A172 (cell line): ENCODE data around the gene KMT5B. TPM values are rescaled to one million over a fixed set of nuclear protein-coding genes. Genes with fewer than 3 reads are reported as not detected.

Experiments
- DNase-seq: peaks from one replicate; pipeline ENCODE4 v3.0.0-alpha.2; 2015; ENCODE audit warnings: low spot score
- total RNA-seq: library from RNA; depleted of rRNA; stranded (reverse); fragments of >200 nt; shearing (Covaris generic); gene quantifications from 2 replicates; pipeline ENCODE4 v1.2.3, GENCODE V29; 2014

Gene KMT5B
- total RNA-seq, 1 experiment from 2014 or later, result 16.7 TPM

DNA sequence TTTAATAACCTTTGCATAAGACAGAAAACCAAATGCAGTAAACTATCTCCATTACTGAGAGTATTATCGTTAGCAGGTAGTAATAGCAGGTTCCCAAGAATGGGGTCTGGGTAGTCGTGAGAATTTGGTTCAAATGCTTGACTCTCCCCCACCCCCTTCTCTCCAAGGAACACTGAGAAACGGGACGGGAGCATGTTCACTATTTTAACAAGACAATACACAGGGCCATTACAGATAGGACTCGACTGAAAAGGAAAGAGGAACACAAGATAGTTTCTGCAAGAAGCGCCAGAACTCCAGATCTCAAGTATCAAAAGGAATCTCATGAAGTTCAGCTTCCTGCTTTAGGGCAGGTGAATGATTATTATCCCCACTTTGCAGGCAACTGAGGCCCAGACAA, 27.0 kb downstream of the KMT5B start:
- no peak for DNase-seq

DNA sequence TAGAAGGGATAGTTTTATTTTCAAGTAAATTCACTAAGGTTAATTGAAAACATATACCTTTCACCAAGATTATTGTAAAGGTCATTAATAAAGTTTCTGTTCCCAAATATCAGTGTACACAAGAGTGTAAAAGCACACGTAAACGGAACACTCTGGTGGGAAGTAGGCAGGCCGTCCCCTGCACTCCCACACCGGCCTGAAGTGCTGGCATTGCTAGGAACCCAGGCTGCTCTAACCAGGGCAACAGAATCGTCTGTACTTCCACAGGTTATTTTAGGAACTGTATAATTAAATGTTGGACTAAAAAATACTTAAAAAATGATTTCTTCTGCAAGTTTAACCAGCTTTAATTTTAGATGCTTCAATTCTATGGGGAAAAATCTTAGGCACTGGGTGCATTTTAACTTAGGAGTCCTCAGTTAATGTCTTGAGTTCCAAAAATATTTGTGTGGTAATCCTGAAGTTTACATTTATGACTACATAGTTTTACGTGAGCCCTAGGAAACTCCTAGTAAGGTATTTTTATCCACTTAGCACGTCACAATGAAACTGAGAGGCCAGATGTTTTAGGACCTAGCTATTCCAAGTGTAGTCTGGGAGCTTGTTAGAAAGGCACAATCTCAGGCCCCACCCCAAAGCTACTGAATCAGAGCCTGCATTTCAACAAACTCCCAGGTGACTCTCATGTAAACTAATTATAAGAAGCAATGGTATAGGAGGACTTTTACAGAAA, 31.2 kb downstream of the KMT5B start:
- DNase-seq, result no peak

DNA sequence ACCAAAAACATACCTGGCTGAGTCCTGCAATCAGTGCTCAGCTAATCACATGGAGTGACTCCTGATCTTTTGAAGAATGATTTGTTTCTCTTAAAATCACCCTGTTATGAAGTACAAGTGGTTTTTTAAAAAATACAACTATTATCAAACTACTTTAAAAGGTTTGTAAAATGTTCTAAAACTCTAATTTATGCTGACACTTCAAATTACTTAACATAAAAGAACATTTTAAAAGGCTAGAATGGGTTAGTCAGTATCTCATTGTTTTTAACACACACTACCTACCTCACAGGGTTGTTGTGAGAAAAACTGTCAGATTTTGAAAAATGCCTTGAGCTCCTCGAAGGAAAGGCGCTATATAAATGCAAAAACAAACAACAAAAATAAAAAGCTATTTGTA, 33.2 kb downstream of the KMT5B start:
- no peak for DNase-seq

- no peak for DNase-seq
These were observed 35.2 kb downstream of the KMT5B start for GRCh38 chr11:68177877-68178276.

GRCh38 chr11:68173926-68174325, 39.2 kb downstream of the KMT5B start:
- no peak for DNase-seq

DNA sequence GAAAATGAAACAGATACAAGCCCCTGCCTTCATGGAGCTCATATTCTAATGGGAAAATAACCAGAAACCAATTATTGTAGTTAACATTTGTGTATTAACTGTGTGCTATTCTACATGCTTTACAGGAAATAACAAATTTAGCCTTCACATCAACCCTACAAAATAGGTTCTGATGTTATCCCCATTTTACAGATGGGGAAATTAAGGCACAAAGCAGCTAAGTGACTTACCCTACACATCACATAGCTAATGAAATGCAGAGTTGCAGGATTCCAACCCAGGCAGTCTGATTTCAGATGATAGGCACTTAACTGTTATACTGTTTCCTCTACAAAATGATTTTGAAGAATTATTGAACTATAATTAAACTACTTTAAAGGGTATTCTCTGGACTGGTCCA, 43.7 kb downstream of the KMT5B start:
- DNase-seq, result no peak

DNA sequence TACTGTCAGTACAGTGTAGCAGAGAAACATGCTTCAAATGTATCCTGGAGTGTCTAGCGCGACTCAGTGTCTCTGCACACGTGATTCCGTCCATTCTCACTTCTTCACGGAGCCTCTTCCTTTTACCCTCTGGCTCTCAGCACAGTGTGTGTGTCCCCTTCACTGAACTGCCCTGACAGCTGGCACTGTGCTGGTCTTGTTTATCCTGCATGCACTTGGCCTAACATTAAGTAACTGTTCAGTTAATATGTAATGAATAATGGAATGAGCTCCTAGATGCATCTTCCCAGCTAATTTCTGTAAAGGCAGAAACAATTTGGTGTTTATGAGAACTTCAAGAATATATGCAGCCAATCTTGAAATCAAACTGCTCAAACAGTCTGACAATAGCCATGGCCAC, 44.4 kb downstream of the KMT5B start:
- no peak for DNase-seq

DNA sequence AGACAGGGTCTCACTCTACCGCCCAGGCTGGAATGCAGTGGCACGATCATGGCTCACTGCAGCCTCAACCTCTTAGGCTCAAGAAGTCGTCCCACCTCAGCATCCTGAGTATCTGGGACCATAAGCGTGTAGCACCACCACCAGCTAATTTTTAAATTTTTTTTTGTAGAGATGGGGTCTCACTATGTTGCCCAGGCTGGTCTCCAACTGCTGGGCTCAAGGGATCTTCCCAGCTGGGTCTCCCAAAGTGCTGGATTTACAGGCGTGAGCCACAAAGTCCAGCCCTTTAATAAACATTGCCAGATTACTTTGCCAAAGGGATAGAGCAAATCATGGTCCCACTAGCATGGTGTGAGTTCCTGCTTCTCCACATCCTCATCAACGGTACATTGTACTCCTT, 45.6 kb downstream of the KMT5B start:
- no peak for DNase-seq

DNA sequence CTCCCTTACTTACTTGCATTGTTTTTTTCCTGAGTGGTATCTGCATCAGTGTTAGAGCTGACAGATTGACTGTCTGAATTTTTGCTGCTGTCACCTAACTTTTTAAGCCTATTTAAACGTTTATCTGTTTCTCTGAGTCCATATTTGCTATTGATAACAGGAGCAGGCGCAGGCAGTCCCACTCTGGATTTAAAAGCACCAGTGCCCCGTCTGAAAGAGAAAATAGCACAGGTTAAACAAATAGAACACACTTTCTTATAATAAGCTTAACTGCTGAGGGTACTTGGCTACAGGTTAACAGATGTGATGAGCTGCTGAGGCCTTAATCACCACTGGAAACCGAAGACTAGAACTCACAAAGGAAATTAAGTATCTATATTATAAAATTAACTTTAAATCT, 46.1 kb downstream of the KMT5B start:
- no peak for DNase-seq

DNA sequence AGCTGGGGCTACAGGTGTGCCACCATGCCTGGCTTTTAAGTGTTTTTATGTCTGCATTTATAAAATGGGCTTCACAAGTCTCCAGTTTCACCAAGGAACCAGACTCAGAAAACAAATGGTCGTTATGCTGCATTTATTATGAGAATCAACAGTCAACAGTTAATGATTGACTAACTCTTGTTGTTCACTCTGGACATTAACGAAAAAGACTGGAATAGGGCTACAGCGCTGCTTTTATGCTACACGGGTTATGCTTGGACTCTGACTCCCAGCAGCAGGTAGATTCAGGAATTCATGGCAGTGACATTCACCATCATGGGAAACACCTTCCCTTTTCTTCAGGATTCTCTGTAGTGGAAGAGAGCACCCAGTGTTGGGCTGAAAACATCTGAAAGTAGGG, 47.5 kb downstream of the KMT5B start:
- no peak for DNase-seq

DNA sequence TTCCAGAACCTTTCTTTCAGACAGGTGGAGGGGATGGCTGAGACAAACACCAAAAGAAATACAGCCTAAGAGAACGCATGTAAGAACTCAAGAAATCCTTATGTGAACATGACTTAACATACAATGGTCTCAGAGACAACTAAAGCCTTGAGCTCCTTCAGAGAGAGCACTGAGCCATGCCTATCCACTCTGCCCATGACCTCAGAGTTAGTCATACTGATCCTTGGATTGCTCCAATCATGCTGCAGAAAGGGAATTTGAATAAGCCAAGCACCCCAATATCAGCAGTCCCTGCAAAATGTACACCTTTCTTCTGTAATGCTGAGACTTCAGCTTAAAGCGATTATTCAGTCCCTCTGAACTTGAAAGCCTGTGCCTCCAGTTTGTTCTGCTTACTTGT, 48.7 kb downstream of the KMT5B start:
- peak; percentile 43 for DNase-seq

GRCh38 chr11:68163691-68164090, 49.4 kb downstream of the KMT5B start:
- DNase-seq, result no peak

DNA sequence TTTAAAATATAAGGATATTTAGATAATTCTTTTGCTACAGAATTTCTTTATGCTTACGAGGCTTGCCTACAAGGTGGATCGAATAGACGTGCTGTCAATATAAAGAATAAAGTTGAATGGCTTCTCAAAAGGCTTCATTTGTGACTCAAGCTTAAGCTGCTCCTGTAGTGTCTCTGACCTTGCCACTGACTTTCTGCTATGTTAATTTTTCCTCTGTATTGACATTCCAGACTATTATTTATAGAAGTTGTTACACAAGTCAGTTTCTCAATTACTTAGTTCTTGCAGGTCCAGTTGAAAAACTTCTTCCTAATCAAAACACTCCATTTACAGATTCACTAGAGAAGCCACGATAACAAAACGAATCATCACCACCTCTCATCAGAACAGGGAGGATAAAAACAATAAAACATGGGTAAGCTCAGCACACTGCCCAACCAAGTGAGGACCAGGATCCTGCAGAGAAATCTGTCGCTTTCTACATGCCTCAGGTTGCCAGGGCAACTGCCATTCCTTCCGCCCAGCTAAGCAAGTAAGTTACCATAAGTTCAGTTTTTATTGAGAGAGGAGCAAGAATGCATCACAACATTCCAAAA, 52.9 kb downstream of the KMT5B start:
- DNase-seq, result no peak

DNA sequence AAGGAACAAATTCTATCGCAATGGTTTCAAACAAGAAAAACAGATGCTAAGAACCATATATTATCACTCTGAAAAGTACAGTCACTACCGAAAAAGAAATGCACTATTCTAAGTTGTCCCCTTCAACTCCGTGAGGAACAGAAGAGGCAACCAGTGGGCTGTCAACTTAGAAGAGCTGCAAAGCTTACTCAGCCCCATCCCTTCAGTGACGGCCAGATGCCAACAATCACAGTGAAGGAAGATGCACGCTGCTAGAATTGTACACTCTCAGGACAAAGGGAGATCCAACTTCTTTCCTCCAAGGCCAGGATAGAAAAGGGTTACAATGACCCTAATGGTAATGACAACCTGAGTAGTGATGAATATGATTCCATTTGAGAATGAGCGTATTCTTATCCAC, 53.4 kb downstream of the KMT5B start:
- no peak for DNase-seq

- no peak for DNase-seq
These were observed 53.9 kb downstream of the KMT5B start for GRCh38 chr11:68159161-68159560.

DNA sequence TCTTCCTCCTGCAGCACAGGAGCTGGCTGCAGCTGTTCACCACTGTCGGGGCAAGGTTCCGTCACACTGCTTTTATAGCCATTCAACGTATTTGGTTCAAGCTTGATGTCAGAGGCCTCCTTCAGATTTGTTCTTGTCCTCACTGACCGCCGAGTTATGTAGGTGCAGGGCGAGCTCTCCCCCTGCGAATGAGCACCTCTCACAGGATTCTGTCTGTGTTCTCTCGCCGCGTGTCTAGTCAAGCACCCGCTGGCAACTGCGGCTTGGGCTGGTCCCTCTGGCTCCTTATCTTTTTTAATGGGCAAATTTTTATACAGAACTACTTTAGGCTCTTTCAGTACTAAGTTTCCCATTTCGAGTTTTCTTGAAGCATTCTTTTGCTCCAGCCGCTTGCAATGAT, 54.5 kb downstream of the KMT5B start:
- no peak for DNase-seq

DNA sequence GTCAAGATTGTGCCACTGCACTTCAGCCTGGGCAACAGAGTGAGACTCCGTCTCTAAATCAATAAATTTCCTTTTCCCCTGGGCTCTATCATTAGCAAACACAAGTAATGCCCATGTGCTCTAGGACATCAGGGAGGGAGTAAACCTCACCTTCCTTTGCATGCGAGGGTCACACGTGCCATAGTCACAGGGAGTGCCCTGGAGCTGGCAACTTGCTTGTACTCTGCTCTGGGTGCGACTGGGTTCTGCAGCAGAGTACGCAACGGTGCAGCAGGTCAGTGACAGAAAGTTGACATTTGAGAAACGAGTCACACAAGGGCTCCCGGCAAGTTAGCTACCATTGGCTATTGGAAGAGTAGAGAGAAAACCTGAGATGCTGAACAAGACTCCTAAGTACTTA, 59.4 kb downstream of the KMT5B start:
- DNase-seq, result no peak

- DNase-seq, result peak; percentile 72
These were observed 63.1 kb downstream of the KMT5B start for GRCh38 chr11:68150037-68150436.

- DNase-seq, result no peak
These were observed 63.7 kb downstream of the KMT5B start for GRCh38 chr11:68149417-68149816.

DNA sequence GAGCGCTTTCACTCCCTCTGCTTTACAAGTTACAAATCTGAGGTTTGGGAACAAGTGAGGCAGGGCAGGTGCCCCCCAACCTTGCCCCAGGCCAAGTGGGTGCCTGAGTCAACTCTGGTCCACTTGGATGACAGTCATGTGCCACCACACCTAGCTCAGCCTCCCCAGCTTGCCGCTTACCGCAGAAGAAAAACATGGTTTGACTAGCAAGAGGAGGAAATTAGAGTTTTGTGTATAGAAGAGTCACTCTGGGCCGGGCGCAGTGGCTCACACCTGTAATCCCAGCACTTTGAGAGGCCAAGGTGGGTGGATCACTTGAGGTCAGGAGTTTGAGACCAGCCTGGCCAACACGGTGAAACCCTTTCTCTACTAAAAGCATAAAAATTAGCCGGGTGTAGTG, 64.2 kb downstream of the KMT5B start:
- DNase-seq, result no peak

DNA sequence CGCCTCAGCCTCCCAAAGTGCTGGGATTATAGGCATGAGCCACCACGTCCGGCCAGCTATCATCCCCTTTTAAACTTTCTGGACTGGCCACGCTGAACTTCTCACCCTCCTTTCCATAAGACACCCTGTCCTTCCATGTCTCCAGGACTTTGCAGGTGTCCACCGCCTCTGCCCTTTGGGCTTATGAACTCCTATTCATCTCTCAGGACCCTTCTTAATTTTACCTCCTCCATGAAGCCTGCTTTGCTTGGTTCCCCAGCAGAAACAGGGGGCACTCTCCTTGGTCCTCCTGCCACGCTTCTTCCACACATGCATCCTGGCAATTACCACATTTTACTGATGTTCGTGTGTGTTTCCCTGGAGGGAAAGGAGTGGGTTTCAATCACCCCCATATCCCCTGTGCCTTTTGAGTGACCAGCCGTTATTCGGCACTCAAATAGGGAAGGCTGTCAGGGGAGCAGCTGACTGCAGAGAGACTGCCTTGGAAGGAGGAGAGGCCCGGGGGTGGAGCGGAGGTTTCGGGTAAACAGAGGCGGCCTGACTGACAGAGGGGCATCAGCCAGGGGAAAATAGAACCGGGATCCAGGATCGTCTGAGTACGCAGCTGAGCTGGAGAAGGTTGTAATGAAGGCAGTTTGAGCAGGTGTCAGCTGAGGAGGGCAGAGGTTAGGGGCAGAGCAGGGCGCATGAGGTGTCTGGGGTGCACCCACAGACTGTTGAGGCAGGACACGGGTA, 64.9 kb downstream of the KMT5B start:
- DNase-seq, result no peak

- DNase-seq, result peak; percentile 30
These were observed 66.2 kb downstream of the KMT5B start for GRCh38 chr11:68146704-68147474.
